GM23248 (cell line): ENCODE measurements around the gene MRPS2. TPM values are rescaled to one million over a fixed set of nuclear protein-coding genes. Genes with fewer than 3 reads are reported as not detected.

Experiments used
- DNase-seq: peaks from one replicate; pipeline ENCODE4 v3.0.0-alpha.2; 2015
- H2AFZ ChIP-seq: fragments of 200-600 bp; sonication (generic); 2 replicates; pipeline ENCODE4 v1.6.1; 2016; ENCODE audit warnings: antibody characterized with exemption
- H3F3A ChIP-seq: fragments of 200-600 bp; sonication (generic); 2 replicates; pipeline ENCODE4 v1.6.1; 2016; ENCODE audit warnings: mild to moderate bottlenecking, antibody characterized with exemption, mixed run types; ENCODE audit not compliant: insufficient read depth
- H3K27ac ChIP-seq: fragments of 200-600 bp; sonication (generic); 2 replicates; pipeline ENCODE4 v1.5.1; 2016; ENCODE audit warnings: mild to moderate bottlenecking
- H3K27me3 ChIP-seq: fragments of 200-600 bp; sonication (generic); replicated peaks from 2 replicates; pipeline ENCODE4 v1.6.1; 2016; ENCODE audit warnings: mild to moderate bottlenecking; ENCODE audit not compliant: insufficient read depth
- H3K36me3 ChIP-seq: fragments of 200-600 bp; sonication (generic); 2 replicates; pipeline ENCODE4 v1.6.1; 2016; ENCODE audit warnings: low read depth, mild to moderate bottlenecking
- H3K4me1 ChIP-seq: fragments of 200-600 bp; sonication (generic); 2 replicates; pipeline ENCODE4 v1.6.1; 2016; ENCODE audit warnings: mild to moderate bottlenecking; ENCODE audit not compliant: insufficient read depth
- H3K4me2 ChIP-seq: fragments of 200-600 bp; sonication (generic); one replicate; pipeline ENCODE4 v1.6.1; 2016; ENCODE audit warnings: mild to moderate bottlenecking; ENCODE audit not compliant: unreplicated experiment
- H3K4me3 ChIP-seq: fragments of 200-600 bp; sonication (generic); 2 replicates; pipeline ENCODE4 v1.5.1; 2016; ENCODE audit warnings: mild to moderate bottlenecking
- H3K79me2 ChIP-seq: fragments of 200-600 bp; sonication (generic); 2 replicates; pipeline ENCODE4 v1.6.1; 2016; ENCODE audit warnings: mild to moderate bottlenecking; ENCODE audit not compliant: insufficient read depth
- H3K9ac ChIP-seq: fragments of 200-600 bp; sonication (generic); 2 replicates; pipeline ENCODE4 v1.6.1; 2016; ENCODE audit warnings: mild to moderate bottlenecking
- H3K9me2 ChIP-seq: fragments of 200-600 bp; sonication (generic); 2 replicates; pipeline ENCODE4 v1.6.1; 2016; ENCODE audit warnings: mixed run types, mild to moderate bottlenecking, moderate library complexity; ENCODE audit not compliant: insufficient read depth
- H3K9me3 ChIP-seq: fragments of 200-600 bp; sonication (generic); one replicate; pipeline ENCODE4 v1.6.1; 2017; ENCODE audit warnings: low read depth
- H4K20me1 ChIP-seq: fragments of 200-600 bp; sonication (generic); 2 replicates; pipeline ENCODE4 v1.6.0; 2016; ENCODE audit not compliant: insufficient read depth
- EZH2 ChIP-seq: fragments of 200-600 bp; sonication (generic); IDR thresholded peaks from 2 replicates; pipeline ENCODE4 v1.6.1; 2018; ENCODE audit warnings: antibody characterized with exemption, mild to moderate bottlenecking; ENCODE audit not compliant: insufficient read depth, poor library complexity, severe bottlenecking
- EZH2phosphoT487 ChIP-seq: fragments of 200-600 bp; sonication (generic); IDR thresholded peaks from 2 replicates; pipeline ENCODE4 v1.6.1; 2018; ENCODE audit warnings: antibody characterized with exemption, moderate library complexity, mild to moderate bottlenecking, low read depth; ENCODE audit not compliant: insufficient read depth
- WGBS, 2 experiments: methylation state at CpG; one replicate each; pipeline ENCODE4 v1.1.6; 2015 to 2017; ENCODE audit warnings: low lambda C conversion rate in 2 of 2, low coverage in 1 of 2; ENCODE audit errors: missing lambda C conversion rate in 2 of 2; 5-methylcytosine and 5-hydroxymethylcytosine counted together
- in situ Hi-C: fragments of 300-500 bp; cut with MboI; formaldehyde crosslinking; loops from 2 replicates; pipeline ENCODE4 v1.15.0; 2020
- polyA plus RNA-seq: library from polyadenylated mRNA; unstranded; fragments of >200 nt; fragmentation: Nextera tagmentation; extraction: Ambion mirVana; gene quantifications from 2 replicates; pipeline ENCODE4 v1.2.1, GENCODE V29; 2016
- total RNA-seq: library from RNA; depleted of rRNA; stranded (reverse); fragments of >200 nt; shearing (Covaris generic); gene quantifications from 2 replicates; pipeline ENCODE4 v1.2.3, GENCODE V29; 2014

MRPS2 gene
- total and polyA plus RNA-seq, 2 experiments from 2014 or later, result 45.3 to 51.7 TPM

DNA sequence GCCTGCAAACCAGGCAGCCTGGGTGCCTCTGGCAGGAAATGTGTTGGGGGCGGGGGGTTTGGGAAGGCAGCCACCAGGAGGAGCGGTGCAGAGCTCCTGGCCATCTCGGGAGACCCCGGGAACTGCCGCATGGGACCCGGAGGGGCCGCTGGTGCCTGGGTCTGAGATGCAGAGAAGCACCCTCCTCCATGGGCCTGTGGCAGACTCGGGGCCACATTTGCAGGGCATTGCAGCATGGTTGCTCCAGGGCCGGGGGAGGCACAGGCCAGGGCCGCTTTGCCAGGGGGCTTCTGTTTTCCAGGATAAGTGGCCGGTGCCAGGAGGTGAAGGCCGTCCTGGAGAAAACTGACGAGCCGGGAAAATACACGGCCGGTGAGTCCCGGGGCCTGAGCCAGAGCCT is 22.4 kb downstream of the MRPS2 start:
- Histone ChIP-seq H3K9me2 (no peaks in the 10 kb centered on the region), H3K36me3 (no peaks in the 10 kb centered on the region), H3K4me2 (no peak overlapping the region), H3K27me3 (peaks cover 13% of the 10 kb centered on the region; the same call in 1 of the 2 replicates), H3F3A (no peaks in the 10 kb centered on the region), H3K4me3 (no peak overlapping the region), H3K27ac (no peak overlapping the region), H3K9ac (no peak overlapping the region), H3K4me1 (no peaks in the 10 kb centered on the region), H3K79me2 (no peaks in the 10 kb centered on the region), H2AFZ (no peak overlapping the region), H4K20me1 (no peaks in the 10 kb centered on the region), H3K9me3 (no peaks in the 10 kb centered on the region)
- no peak for DNase-seq
- in situ Hi-C loops, result no loop called here
- WGBS, 2 experiments, result 49 to 53% methylated on average over 17 of the region's 17 CpGs
- no peak for TF ChIP-seq EZH2
- no peak for TF ChIP-seq EZH2phosphoT487

DNA sequence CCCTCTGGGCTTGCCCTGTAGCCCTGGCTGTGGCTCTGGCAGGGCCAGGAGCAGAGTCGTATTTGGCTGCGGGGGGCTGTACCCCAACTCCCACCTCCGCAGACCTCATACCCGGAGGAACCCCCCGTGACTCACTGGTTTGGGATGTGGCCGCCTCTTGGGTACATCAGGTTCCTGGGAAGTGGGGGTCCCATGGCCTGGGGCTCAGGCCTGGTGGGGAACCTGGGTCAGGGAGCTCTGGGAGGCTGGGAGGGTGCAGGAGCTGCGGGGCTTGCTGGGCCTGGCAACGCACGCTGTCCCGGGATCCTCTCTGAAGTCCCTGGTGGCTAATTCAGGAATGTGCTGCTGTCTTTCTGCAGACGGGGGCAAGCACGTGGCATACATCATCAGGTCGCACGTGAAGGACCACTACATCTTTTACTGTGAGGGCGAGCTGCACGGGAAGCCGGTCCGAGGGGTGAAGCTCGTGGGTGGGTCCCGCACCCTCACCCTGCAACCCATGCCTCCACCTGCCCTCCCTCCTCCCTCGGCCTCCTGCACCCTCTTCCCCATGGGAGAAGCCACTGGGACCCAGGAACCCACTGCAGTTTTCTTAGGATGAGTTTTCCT is 23.1 kb downstream of the MRPS2 start:
- H3K4me3 ChIP-seq, result no peak overlapping the region
- H3F3A ChIP-seq, result no peaks in the 10 kb centered on the region
- H3K9ac ChIP-seq, result no peak overlapping the region
- no peak overlapping the region for H2AFZ ChIP-seq
- no peaks in the 10 kb centered on the region for H3K9me3 ChIP-seq
- in situ Hi-C loops, result no loop called here
- no peaks in the 10 kb centered on the region for H3K4me1 ChIP-seq
- H3K27me3 ChIP-seq, result peaks cover 6% of the 10 kb centered on the region; the same call in 1 of the 2 replicates
- H3K79me2 ChIP-seq, result no peaks in the 10 kb centered on the region
- TF ChIP-seq EZH2, result no peak
- TF ChIP-seq EZH2phosphoT487, result no peak
- no peak overlapping the region for H3K4me2 ChIP-seq
- WGBS, 2 experiments, result 46 to 52% methylated on average over 21 of the region's 21 CpGs
- DNase-seq, result peak; percentile 21
- no peak overlapping the region for H3K27ac ChIP-seq
- H4K20me1 ChIP-seq, result no peaks in the 10 kb centered on the region
- H3K9me2 ChIP-seq, result no peaks in the 10 kb centered on the region
- no peaks in the 10 kb centered on the region for H3K36me3 ChIP-seq

DNA sequence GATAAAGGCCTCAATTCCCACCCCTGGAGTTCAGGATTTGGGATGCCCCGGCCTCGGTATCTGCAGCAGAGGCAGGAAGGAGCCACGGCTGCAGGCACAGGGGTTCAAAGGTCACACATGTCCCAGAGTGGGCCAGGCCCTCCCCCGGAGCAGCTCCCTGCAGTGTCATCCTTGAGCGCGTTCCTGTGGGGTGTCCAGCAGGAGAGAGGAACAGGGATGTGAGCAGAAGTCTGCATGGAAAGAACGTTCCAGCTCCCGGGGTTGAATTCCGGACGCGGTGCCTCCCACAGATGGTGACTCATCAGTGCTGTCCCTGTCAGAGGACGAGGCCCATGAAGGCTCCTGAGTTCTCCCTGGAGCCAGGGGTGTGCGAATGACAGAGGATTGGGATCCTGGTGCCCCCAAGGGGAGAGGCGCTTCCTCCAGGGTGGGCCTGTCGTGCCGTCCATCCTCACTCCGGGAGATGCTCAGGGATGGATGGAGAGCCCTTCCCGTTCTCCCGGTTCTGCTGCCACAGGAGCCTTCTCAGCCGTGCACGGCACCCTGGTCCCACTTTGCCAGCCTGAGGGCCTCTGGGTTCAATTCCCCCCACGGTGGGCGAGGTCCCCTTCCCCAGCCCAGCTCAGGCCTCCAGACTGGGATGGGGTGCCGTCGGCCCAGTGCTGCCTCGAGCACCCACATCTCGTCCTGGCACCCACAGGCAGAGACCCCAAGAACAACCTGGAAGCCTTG is 23.8 kb downstream of the MRPS2 start:
- no peaks in the 10 kb centered on the region for H3K36me3 ChIP-seq
- H3K4me1 ChIP-seq, result no peaks in the 10 kb centered on the region
- no peak for TF ChIP-seq EZH2phosphoT487
- no peak for TF ChIP-seq EZH2
- no peak overlapping the region for H3K9ac ChIP-seq
- H3K27me3 ChIP-seq, result peaks cover 4% of the 10 kb centered on the region; the same call in 1 of the 2 replicates
- H2AFZ ChIP-seq, result no peak overlapping the region
- in situ Hi-C loops, result no loop called here
- DNase-seq, result peak; percentile 44
- no peaks in the 10 kb centered on the region for H3K79me2 ChIP-seq
- H3K9me2 ChIP-seq, result no peaks in the 10 kb centered on the region
- no peak overlapping the region for H3K27ac ChIP-seq
- H3K4me2 ChIP-seq, result no peak overlapping the region
- H3K9me3 ChIP-seq, result no peaks in the 10 kb centered on the region
- no peaks in the 10 kb centered on the region for H3F3A ChIP-seq
- no peaks in the 10 kb centered on the region for H4K20me1 ChIP-seq
- WGBS, 2 experiments, result 47 to 58% methylated on average over 25 to 26 of the region's 27 CpGs
- no peak overlapping the region for H3K4me3 ChIP-seq

GRCh38 chr9:135525241-135526088 is 25.0 kb downstream of the MRPS2 start:
- Histone ChIP-seq H4K20me1 (no peaks in the 10 kb centered on the region), H3F3A (no peaks in the 10 kb centered on the region), H3K9ac (no peak overlapping the region), H3K36me3 (no peaks in the 10 kb centered on the region), H3K79me2 (no peaks in the 10 kb centered on the region), H3K4me2 (no peak overlapping the region), H3K4me3 (no peak overlapping the region), H3K9me2 (no peaks in the 10 kb centered on the region), H3K27ac (no peak overlapping the region), H3K27me3 (peaks cover 4% of the 10 kb centered on the region; the same call in 1 of the 2 replicates), H3K9me3 (no peaks in the 10 kb centered on the region), H2AFZ (no peak overlapping the region), H3K4me1 (no peaks in the 10 kb centered on the region)
- 64 to 67% methylated on average over 20 to 31 of the region's 31 CpGs for whole genome bisulfite sequencing, 2 experiments
- no peak for TF ChIP-seq EZH2phosphoT487
- no peak for TF ChIP-seq EZH2
- in situ Hi-C loops, result no loop called here
- DNase-seq, result no peak
